HepG2 (cell line): ENCODE results near the gene ING1. TPM values are rescaled to one million over a fixed set of nuclear protein-coding genes. Genes with fewer than 3 reads are reported as not detected.

Source experiments
- ATM ChIP-seq: fragments of 450-650 bp; IDR thresholded peaks from 2 replicates; pipeline ENCODE4 v1.7.1; 2017; ENCODE audit warnings: mild to moderate bottlenecking, borderline replicate concordance
- CBFB ChIP-seq: sonication (generic); formaldehyde crosslinking; IDR thresholded peaks from 2 replicates; pipeline ENCODE4 v1.4.0; 2020; ENCODE audit warnings: missing genetic modification reagents
- CC2D1A ChIP-seq: sonication (generic); formaldehyde crosslinking; IDR thresholded peaks from 2 replicates; pipeline ENCODE4 v1.8.1; 2023; ENCODE audit warnings: mild to moderate bottlenecking, missing genetic modification reagents
- CREB1 ChIP-seq, 2 experiments: fragments of 450-650 bp in 1 of 2; IDR thresholded peaks; 2 replicates each; pipeline ENCODE4 v1.6.1; 2016 to 2017; ENCODE audit warnings: control low read depth in 1 of 2, mild to moderate bottlenecking in 1 of 2, missing compliant biosample characterization in 1 of 2, missing genetic modification characterization in 1 of 2
- KDM3A ChIP-seq: IDR thresholded peaks from 2 replicates; pipeline ENCODE4 v1.6.1; 2018; ENCODE audit warnings: low read depth, missing compliant biosample characterization
- KLF12 ChIP-seq: sonication (generic); formaldehyde crosslinking; IDR thresholded peaks from 2 replicates; pipeline ENCODE4 v1.4.0; 2020; ENCODE audit warnings: missing genetic modification reagents, borderline replicate concordance
- NR1H2 ChIP-seq: sonication (generic); formaldehyde crosslinking; IDR thresholded peaks from 2 replicates; pipeline ENCODE4 v1.8.1; 2022; ENCODE audit warnings: low read depth, missing genetic modification reagents, borderline replicate concordance
- PLSCR1 ChIP-seq: sonication (generic); formaldehyde crosslinking; IDR thresholded peaks from 2 replicates; pipeline ENCODE4 v1.5.0; 2020; ENCODE audit warnings: missing genetic modification reagents, mild to moderate bottlenecking, borderline replicate concordance
- POLR2A ChIP-seq, 2 experiments: IDR thresholded peaks; 2 replicates each; pipeline ENCODE4 v1.6.1; 2011; ENCODE audit warnings: low read depth in 2 of 2, low read length in 2 of 2, mild to moderate bottlenecking in 1 of 2, moderate library complexity in 1 of 2; ENCODE audit not compliant: insufficient read depth in 1 of 2
- RBM39 ChIP-seq: fragments of 200-400 bp; formaldehyde crosslinking; IDR thresholded peaks from one replicate; pipeline ENCODE4 v1.6.1; 2018; ENCODE audit warnings: antibody characterized with exemption, mild to moderate bottlenecking, low read depth, low read length; ENCODE audit not compliant: poor library complexity, severe bottlenecking
- SOX5 ChIP-seq: IDR thresholded peaks from 2 replicates; pipeline ENCODE4 v1.6.1; 2016; ENCODE audit warnings: borderline replicate concordance
- SUZ12 ChIP-seq: fragments of 150-350 bp; IDR thresholded peaks from 2 replicates; pipeline ENCODE4 v1.6.1; 2014; ENCODE audit warnings: low read depth, low read length
- THAP8 ChIP-seq: sonication (generic); formaldehyde crosslinking; IDR thresholded peaks from 2 replicates; pipeline ENCODE4 v1.5.1; 2020; ENCODE audit warnings: missing genetic modification reagents, mild to moderate bottlenecking, borderline replicate concordance
- ZBTB1 ChIP-seq: sonication (generic); formaldehyde crosslinking; IDR thresholded peaks from 2 replicates; pipeline ENCODE4 v1.4.0; 2020; ENCODE audit warnings: missing genetic modification reagents, borderline replicate concordance
- ZMAT5 ChIP-seq: sonication (generic); formaldehyde crosslinking; IDR thresholded peaks from 2 replicates; pipeline ENCODE4 v1.5.0; 2020; ENCODE audit warnings: mild to moderate bottlenecking, low read depth, missing genetic modification reagents, borderline replicate concordance
- ZNF12 ChIP-seq: sonication (generic); formaldehyde crosslinking; IDR thresholded peaks from 2 replicates; pipeline ENCODE4 v1.5.0; 2020; ENCODE audit warnings: missing genetic modification reagents
- ZNF563 ChIP-seq: sonication (generic); formaldehyde crosslinking; IDR thresholded peaks from 2 replicates; pipeline ENCODE4 v1.8.0; 2022; ENCODE audit warnings: mild to moderate bottlenecking, moderate library complexity, missing genetic modification reagents
- ZNF567 ChIP-seq: sonication (generic); formaldehyde crosslinking; IDR thresholded peaks from 2 replicates; pipeline ENCODE4 v1.8.1; 2023; ENCODE audit warnings: mild to moderate bottlenecking, missing genetic modification reagents, borderline replicate concordance
- ZNF670 ChIP-seq: sonication (generic); formaldehyde crosslinking; IDR thresholded peaks from 2 replicates; pipeline ENCODE4 v1.8.0; 2022; ENCODE audit warnings: mild to moderate bottlenecking, missing genetic modification reagents, borderline replicate concordance
- ZNF672 ChIP-seq: sonication (generic); formaldehyde crosslinking; IDR thresholded peaks from 2 replicates; pipeline ENCODE4 v1.8.1; 2022; ENCODE audit warnings: missing genetic modification reagents
- ZNF691 ChIP-seq: sonication (generic); formaldehyde crosslinking; IDR thresholded peaks from 2 replicates; pipeline ENCODE4 v1.4.0; 2020; ENCODE audit warnings: missing genetic modification reagents, low read depth, mild to moderate bottlenecking, borderline replicate concordance
- ZSCAN31 ChIP-seq: sonication (generic); formaldehyde crosslinking; IDR thresholded peaks from 2 replicates; pipeline ENCODE4 v1.5.0; 2020; ENCODE audit warnings: low read depth, mild to moderate bottlenecking, missing genetic modification reagents
- ZUFSP ChIP-seq: sonication (generic); formaldehyde crosslinking; IDR thresholded peaks from 2 replicates; pipeline ENCODE4 v1.9.0; 2021; ENCODE audit warnings: missing genetic modification reagents, mild to moderate bottlenecking, borderline replicate concordance
- polyA plus RNA-seq, 8 experiments: library from polyadenylated mRNA; depleted of rRNA in 3 of 8; stranded (reverse) in 7 of 8; unstranded in 1 of 8; fragments of >200 nt; fragmentation: Illumina TruSeq in 4 of 8; extraction: Trizol in 4 of 8; gene quantifications; 2 replicates each; pipeline versions ENCODE4 v1.2.1 to v1.2.3, GENCODE V29; 2011 to 2016; ENCODE audit warnings: low read depth in 4 of 8, missing spikeins in 1 of 8, mixed read lengths in 1 of 8; ENCODE audit not compliant: insufficient read depth in 1 of 8
- total RNA-seq, 5 experiments: library from RNA; depleted of rRNA; stranded (reverse); fragments of >200 nt; fragmentation: Illumina TruSeq; extraction: Trizol; gene quantifications; 2 replicates each; pipeline ENCODE4 v1.2.3, GENCODE V29; 2016; ENCODE audit warnings: low read depth in 1 of 5

Gene ING1
- total and polyA plus RNA-seq, 2 of the 13 experiments (the other 11 are each of a cell fraction or from before 2014, with no cell fraction given), result 8.1 to 16.1 TPM

GRCh38 chr13:110705826-110706569, 7.5 kb upstream of the ING1 start, which contains the start of gene CARS2 (continued):
- TF ChIP-seq ZUFSP (CRISPR knock-in tag), result no peak
- no peak for TF ChIP-seq ZMAT5 (CRISPR knock-in tag)
- TF ChIP-seq CBFB (CRISPR knock-in tag), result peak; percentile 22; the same call in 1 of the 2 replicates
- no peak for TF ChIP-seq ZNF691
- no peak for TF ChIP-seq ZNF12
- no peak; the same call in 1 of the 2 replicates for TF ChIP-seq ZNF670
- TF ChIP-seq ZNF563 (CRISPR knock-in tag), result peak; percentile 46; the same call in 1 of the 2 replicates
- TF ChIP-seq ZSCAN31 (CRISPR knock-in tag), result no peak
- TF ChIP-seq SUZ12, result no peak
- TF ChIP-seq ZNF672 (CRISPR knock-in tag), result no peak
- TF ChIP-seq CREB1 (IDR thresholded peaks at IDR 0.05), result peak; percentile 34; the same call in 1 of the 2 replicates
- no peak for TF ChIP-seq CREB1 (CRISPR knock-in tag; IDR thresholded peaks at IDR 0.05)
- 0 out of 2 replicates have a peak, but pooled peaks have one; percentile 24 for TF ChIP-seq KDM3A (CRISPR knock-in tag)
- TF ChIP-seq NR1H2 (CRISPR knock-in tag), result no peak
- TF ChIP-seq CC2D1A (CRISPR knock-in tag), result no peak
- peak in 1 of 2 experiments; percentile 78; a peak in 2 of 4 replicates for TF ChIP-seq POLR2A (IDR thresholded peaks at IDR 0.05; ENCODE audit: insufficient read depth in 1 of 2, low read depth in 2 of 2, low read length in 2 of 2)
- peak; percentile 82; the same call in 1 of the 2 replicates for TF ChIP-seq KLF12 (CRISPR knock-in tag)
- no peak for TF ChIP-seq THAP8
- peak; percentile 43; the same call in 1 of the 2 replicates for TF ChIP-seq SOX5 (CRISPR knock-in tag)
- no peak for TF ChIP-seq ZNF567 (CRISPR knock-in tag)
- TF ChIP-seq ATM, result no peak
- peak; percentile 64 for TF ChIP-seq RBM39
- TF ChIP-seq ZBTB1, result no peak
- TF ChIP-seq PLSCR1, result no peak
